Measurements from ENCODE around the gene HSPA13. TPM values are rescaled to one million over a fixed set of nuclear protein-coding genes. Genes with fewer than 3 reads are reported as not detected.
"Not testable (repeated sequence)": the region's sequence is repeated elsewhere in the genome, so short reads cannot be mapped to it uniquely, and the experiment has no call there.

Gene HSPA13
- 15.9 TPM for polyA plus RNA-seq (2012; ENCODE audit: insufficient read depth, insufficient read length)

- H3K4me3 ChIP-seq (ENCODE audit: low read length), result peak within 1 kb of the TSS; percentile 91
- DNase-seq (ENCODE audit: low read depth, low spot score), result peak; percentile 98
Observed at GRCh38 chr21:14382835-14383595, at the start of gene HSPA13. Gene HSPA13 (minus strand): TSS chr21:14383146. CDS start chr21:14383119, 27 bp downstream.

- H3K4me3 ChIP-seq (ENCODE audit: low read length), result no peak overlapping the region
- DNase-seq (ENCODE audit: low read depth, low spot score), result no peak
Observed at GRCh38 chr21:14418920-14419319, 36.0 kb upstream of the HSPA13 start.

DNA sequence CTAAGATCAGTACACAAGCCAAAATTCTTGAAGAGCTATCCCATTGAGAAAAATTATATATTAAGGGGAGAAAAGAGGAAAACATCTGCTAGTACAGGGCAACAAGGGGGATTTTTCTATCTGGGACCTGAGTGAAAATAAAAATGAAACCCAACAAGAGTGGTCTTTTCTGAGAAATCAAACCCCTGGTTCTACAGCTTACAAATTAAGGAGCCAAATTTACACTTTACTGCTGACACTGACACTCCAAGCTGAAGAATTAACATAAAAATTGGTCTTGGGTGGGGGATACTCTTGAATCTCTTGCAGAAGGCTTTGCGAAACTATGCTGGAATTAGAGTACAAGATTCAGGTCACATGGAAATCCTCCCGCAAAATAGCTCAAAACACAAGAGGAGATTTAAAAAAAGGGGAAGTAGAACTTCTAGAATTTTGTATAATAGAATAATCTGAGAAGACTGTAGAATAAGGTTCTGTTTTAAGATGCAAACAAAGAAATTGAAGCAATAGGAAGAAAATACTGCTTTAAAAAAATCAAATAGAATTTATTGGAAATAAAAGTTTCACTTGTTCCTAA, 32.1 kb upstream of the HSPA13 start:
- DNase-seq (ENCODE audit: low read depth, low spot score), result no peak
- H3K4me3 ChIP-seq (ENCODE audit: low read length), result no peak overlapping the region

GRCh38 chr21:14405962-14406361, 23.0 kb upstream of the HSPA13 start:
- H3K4me3 ChIP-seq (ENCODE audit: low read length), result no peak overlapping the region
- DNase-seq (ENCODE audit: low read depth, low spot score), result no peak

DNA sequence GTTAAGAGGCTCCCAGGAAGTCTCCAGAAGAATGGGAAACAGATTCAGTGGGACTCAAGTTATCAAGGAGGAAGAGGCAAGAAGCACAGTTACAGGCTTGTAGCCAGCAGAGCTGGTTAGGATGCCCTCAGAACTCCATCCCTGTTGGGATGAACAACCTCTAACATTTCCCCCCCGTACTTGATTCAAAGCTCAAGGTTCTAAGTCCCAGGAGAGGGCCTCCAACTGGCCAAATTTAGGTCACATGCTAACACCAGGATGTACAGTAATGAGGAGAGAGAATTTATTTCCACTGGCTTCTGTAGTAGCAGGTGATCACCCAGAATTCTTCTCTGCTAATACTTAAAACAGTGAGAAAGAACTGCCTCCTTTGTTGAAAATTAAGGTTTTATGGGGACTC, 22.3 kb upstream of the HSPA13 start:
- no peak for DNase-seq (ENCODE audit: low read depth, low spot score)
- no peak overlapping the region for H3K4me3 ChIP-seq (ENCODE audit: low read length)

- no peak overlapping the region for H3K4me3 ChIP-seq (ENCODE audit: low read length)
- peak; percentile 41 for DNase-seq (ENCODE audit: low read depth, low spot score)
Observed at GRCh38 chr21:14403681-14404318, 20.9 kb upstream of the HSPA13 start.

DNA sequence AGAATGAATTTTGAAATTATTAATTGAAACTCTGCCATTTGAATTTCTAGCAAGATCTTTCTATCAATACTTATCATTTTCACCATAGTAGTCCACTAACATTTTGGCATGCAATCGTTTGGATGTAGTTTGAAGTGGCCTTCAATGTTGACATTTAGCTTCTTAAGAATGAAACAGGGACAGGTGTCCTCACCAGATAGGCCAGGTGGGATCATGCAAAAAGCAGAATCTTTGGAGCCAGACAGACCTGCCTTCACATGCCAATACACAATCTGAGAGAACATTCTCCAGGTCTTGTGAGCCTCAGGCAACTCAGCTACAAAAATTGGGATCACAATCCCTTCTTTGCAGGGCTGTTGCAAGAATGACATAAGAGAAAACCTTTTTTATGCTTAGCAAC, 18.3 kb upstream of the HSPA13 start:
- DNase-seq (ENCODE audit: low read depth, low spot score), result no peak
- H3K4me3 ChIP-seq (ENCODE audit: low read length), result no peak overlapping the region

DNA sequence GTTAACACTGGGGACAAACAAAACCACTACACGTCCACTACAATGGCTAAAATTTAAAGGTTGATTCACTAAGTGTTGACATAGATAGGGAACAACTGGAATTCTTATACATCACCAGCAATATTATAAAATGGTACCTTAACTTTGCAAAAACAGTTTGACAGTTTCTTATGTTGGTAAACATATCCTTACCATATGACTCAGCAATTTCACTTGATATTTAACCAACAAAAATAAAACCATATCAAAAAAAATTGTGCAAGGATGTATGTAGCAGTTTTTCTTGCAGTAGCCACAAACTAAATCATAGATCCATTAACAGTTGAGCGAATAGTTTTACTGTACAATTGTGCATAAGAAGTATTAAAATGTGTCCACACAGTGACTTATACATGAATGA, 5.3 kb upstream of the HSPA13 start:
- no peak for DNase-seq (ENCODE audit: low read depth, low spot score)
- H3K4me3 ChIP-seq (ENCODE audit: low read length), result no peak overlapping the region

DNA sequence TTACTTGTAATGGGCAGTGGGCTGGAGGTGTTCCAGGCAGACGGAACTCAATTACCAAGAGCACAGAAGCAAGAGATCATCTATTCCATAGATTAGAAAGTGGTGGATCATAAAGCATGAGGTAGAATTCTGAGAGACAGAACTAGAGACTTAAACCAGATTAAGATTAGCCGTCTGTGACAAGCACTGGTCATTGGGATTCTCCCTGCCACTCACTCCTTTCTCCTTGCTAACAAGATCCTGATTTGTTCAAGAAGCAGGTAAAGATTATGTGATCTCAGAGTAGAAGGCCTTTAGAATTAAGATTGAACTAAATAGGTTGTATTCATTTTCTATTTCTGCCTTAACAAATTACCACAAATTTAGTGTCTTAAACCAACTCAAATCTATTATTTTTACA, 1.5 kb upstream of the HSPA13 start:
- peak overlapping the region; percentile 91 for H3K4me3 ChIP-seq (ENCODE audit: low read length)

GRCh38 chr21:14383596-14384180, 742 bp upstream of the HSPA13 start:
- H3K4me3 ChIP-seq (ENCODE audit: low read length), result peak overlapping the region; percentile 91
- peak; percentile 6 for DNase-seq (ENCODE audit: low read depth, low spot score)

More for the DNA sequence above, 1.5 kb upstream of the HSPA13 start:
- no peak for DNase-seq (ENCODE audit: low read depth, low spot score)

- DNase-seq (ENCODE audit: low read depth, low spot score), result peak; percentile 22
Observed at GRCh38 chr21:14382486-14382834, 486 bp downstream of the HSPA13 start.

DNA sequence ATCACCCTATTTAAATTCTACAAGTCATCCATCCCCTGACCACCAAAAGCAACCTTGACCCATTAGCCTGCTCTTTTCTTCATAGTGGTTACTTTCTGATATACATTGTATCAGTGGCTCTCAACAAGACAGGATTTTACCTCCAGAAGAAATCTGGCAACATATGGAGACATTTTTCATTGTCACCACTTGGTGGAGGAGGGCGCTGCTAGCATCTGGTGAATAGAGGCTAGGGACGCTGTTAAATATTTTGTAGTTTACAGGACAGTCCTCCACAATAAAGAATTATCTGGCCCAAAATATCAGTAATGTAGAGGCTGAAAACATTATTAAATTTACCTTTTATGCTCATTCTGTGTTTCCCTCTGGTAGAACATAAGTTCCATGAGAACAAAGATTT, 6.1 kb downstream of the HSPA13 start:
- no peak for DNase-seq (ENCODE audit: low read depth, low spot score)
- no peak overlapping the region for H3K4me3 ChIP-seq (ENCODE audit: low read length)

More at GRCh38 chr21:14382486-14382834, 486 bp downstream of the HSPA13 start:
- peak overlapping the region; percentile 91 for H3K4me3 ChIP-seq (ENCODE audit: low read length)

- no peak overlapping the region for H3K4me3 ChIP-seq (ENCODE audit: low read length)
- no peak for DNase-seq (ENCODE audit: low read depth, low spot score)
Observed at GRCh38 chr21:14366998-14367397, 15.9 kb downstream of the HSPA13 start.

- DNase-seq (ENCODE audit: low read depth, low spot score), result no peak
- H3K4me3 ChIP-seq (ENCODE audit: low read length), result no peak overlapping the region
Observed at GRCh38 chr21:14361958-14362357, 21.0 kb downstream of the HSPA13 start.

GRCh38 chr21:14358775-14359174, 24.2 kb downstream of the HSPA13 start:
- no peak for DNase-seq (ENCODE audit: low read depth, low spot score)
- no peak overlapping the region for H3K4me3 ChIP-seq (ENCODE audit: low read length)

DNA sequence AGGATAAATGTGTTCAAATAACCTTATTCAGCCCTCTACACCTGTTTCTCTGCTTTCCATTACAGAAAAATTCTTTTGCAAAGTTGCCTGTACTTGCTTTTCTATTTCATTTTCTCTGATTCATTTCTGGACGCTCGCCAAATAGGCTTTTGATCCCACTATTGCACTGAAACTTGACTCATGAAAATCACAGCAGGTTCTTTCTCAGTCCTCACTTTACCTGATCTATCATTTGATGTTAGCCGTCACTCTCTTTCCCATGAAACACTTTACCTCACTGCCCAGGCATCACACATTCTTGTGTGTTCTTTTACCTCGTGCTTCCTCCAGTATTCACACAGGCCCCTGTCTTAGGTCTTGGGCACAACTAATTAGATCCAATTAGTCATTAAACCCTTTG, 26.2 kb downstream of the HSPA13 start:
- DNase-seq (ENCODE audit: low read depth, low spot score), result no peak
- H3K4me3 ChIP-seq (ENCODE audit: low read length), result no peak overlapping the region

- DNase-seq (ENCODE audit: low read depth, low spot score), result no peak
- H3K4me3 ChIP-seq (ENCODE audit: low read length), result no peak overlapping the region
Observed at GRCh38 chr21:14354515-14354914, 28.4 kb downstream of the HSPA13 start.

- DNase-seq (ENCODE audit: low read depth, low spot score), result no peak
- no peak overlapping the region for H3K4me3 ChIP-seq (ENCODE audit: low read length)
Observed at GRCh38 chr21:14353726-14354125, 29.2 kb downstream of the HSPA13 start.

DNA sequence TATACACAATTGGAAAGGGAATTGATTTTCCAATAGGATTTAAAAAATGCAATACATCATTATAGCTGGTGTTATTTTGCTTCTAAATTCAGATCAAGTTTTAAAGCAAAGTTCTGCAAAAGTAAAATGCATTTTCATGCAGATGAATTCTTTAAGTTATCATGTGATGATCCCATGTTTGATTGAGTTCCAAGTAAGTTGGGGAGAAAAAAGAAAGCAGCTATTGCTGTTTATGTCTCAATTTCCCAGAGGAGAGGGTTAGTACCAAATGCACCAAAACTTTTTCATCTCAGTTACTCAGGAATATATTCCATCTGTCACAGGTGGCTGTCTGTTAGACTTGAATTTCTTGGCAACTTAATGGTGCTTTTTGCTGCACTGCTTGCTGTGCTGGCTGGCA, 29.7 kb downstream of the HSPA13 start:
- no peak for DNase-seq (ENCODE audit: low read depth, low spot score)
- no peak overlapping the region for H3K4me3 ChIP-seq (ENCODE audit: low read length)

GRCh38 chr21:14327346-14327745, 55.6 kb downstream of the HSPA13 start:
- not testable (repeated sequence) for H3K4me3 ChIP-seq (ENCODE audit: low read length)

More at GRCh38 chr21:14327346-14327745, 55.6 kb downstream of the HSPA13 start:
- DNase-seq (ENCODE audit: low read depth, low spot score), result not testable (repeated sequence)

Data from Jurkat, Clone E6-1 (cell line).